Prostate gland (tissue), 2 donors: ENCODE measurements around the gene KLF6. TPM values are rescaled to one million over a fixed set of nuclear protein-coding genes. Genes with fewer than 3 reads are reported as not detected.

ENCODE experiments used
- DNase-seq: peaks from one replicate; pipeline ENCODE4 v3.0.0-alpha.2; 2019; ENCODE audit warnings: low spot score
- H3K27ac ChIP-seq, 2 donors: fragments of 200-600 bp; sonication (generic); 2 replicates each; pipeline ENCODE4 v1.5.1; 2017 to 2019
- H3K27me3 ChIP-seq: fragments of 200-600 bp; sonication (generic); replicated peaks from 2 replicates; pipeline ENCODE4 v1.5.1; 2019; ENCODE audit not compliant: insufficient read depth
- H3K36me3 ChIP-seq, 2 donors: fragments of 200-600 bp; sonication (generic); 1 replicate in 1 of 2; 2 replicates in 1 of 2; pipeline versions ENCODE4 v1.5.1 to v1.8.1; 2017 to 2019
- H3K4me1 ChIP-seq: fragments of 200-600 bp; sonication (generic); replicated peaks from 2 replicates; pipeline ENCODE4 v1.5.1; 2019
- H3K4me3 ChIP-seq, 2 donors: fragments of 200-600 bp; sonication (generic); 2 replicates each; pipeline ENCODE4 v1.5.1; 2017 to 2019
- H3K9me3 ChIP-seq: fragments of 200-600 bp; sonication (generic); 2 replicates; pipeline ENCODE4 v1.5.1; 2017
- POLR2A ChIP-seq: fragments of 450-650 bp; IDR thresholded peaks from one replicate; pipeline ENCODE4 v1.6.1; 2016; ENCODE audit warnings: antibody characterized with exemption, mild to moderate bottlenecking
- POLR2AphosphoS5 ChIP-seq: sonication (generic); formaldehyde crosslinking; IDR thresholded peaks from one replicate; pipeline ENCODE4 v1.6.1; 2017; ENCODE audit warnings: antibody characterized with exemption
- WGBS: methylation state at CpG from one replicate; pipeline ENCODE4 v1.1.5; 2018; 5-methylcytosine and 5-hydroxymethylcytosine counted together
- intact Hi-C: fragments of 100-400 bp; cut with DNase I; formaldehyde crosslinking; loops from one replicate; pipeline ENCODE4 v1.14.2; 2022
- total RNA-seq, 2 donors: library from RNA; depleted of rRNA; stranded (reverse); fragments of >200 nt; gene quantifications; one replicate each; pipeline ENCODE4 v1.1.0, GENCODE V29; 2016
- TF ChIP-seq, protein P1 (sequence below), 4 experiments: fragments of 200-600 bp in 2 of 4; fragments of 450-650 bp in 2 of 4; sonication (generic) in 2 of 4; IDR thresholded peaks; 1 replicate in 3 of 4; 2 replicates in 1 of 4; pipeline ENCODE4 v1.5.1; 2016 to 2019; ENCODE audit warnings: antibody characterized with exemption in 4 of 4, mild to moderate bottlenecking in 2 of 4, moderate library complexity in 2 of 4

Gene KLF6
- total RNA-seq, 2 donors from 2014 or later = 17.5 to 42.3 TPM

DNA sequence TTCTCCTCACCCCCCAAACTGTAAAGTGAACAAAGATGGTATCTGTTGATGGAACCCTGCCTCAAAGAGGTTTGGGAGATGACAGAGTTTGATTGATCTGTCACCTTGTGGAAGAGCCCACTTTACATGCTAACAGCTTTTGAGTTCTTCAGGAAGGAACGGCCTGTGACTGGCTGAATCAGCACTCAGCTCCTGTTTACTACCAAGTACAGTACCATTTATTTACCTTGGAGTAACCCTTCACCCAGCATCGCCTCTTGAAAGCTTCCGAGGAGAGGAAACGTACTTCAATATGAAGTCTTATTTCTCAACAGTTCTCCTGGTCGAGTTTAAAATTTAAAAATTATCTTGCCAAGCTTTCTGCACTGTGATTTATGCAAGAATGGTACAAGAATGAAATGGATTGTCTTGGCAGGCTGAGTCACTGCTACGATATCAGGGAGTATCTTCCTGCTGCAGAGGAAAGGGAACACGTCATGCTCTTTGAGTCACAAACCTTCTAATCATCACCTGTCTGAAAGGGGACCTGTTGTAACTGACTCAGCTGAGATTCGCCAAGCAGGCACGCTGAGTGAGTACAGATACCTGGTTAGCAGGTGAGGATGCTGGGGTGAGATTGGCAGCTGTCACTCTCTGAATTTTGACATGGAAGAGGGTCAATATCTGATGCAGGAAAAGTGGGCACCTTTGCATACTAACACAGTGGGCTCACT lies 30.1 kb downstream of the KLF6 start:
- intact Hi-C loops = no loop called here
- Histone ChIP-seq H3K27me3 (no peaks in the 10 kb centered on the region), H3K4me3 (no peak overlapping the region), H3K9me3 (no peaks in the 10 kb centered on the region), H3K27ac (no peak overlapping the region), H3K4me1 (no peaks in the 10 kb centered on the region), H3K36me3 (no peaks in the 10 kb centered on the region)
- DNase-seq = no peak
- TF ChIP-seq POLR2A (no peak), POLR2AphosphoS5 (peak; percentile 58)
- TF ChIP-seq, protein P1, sequence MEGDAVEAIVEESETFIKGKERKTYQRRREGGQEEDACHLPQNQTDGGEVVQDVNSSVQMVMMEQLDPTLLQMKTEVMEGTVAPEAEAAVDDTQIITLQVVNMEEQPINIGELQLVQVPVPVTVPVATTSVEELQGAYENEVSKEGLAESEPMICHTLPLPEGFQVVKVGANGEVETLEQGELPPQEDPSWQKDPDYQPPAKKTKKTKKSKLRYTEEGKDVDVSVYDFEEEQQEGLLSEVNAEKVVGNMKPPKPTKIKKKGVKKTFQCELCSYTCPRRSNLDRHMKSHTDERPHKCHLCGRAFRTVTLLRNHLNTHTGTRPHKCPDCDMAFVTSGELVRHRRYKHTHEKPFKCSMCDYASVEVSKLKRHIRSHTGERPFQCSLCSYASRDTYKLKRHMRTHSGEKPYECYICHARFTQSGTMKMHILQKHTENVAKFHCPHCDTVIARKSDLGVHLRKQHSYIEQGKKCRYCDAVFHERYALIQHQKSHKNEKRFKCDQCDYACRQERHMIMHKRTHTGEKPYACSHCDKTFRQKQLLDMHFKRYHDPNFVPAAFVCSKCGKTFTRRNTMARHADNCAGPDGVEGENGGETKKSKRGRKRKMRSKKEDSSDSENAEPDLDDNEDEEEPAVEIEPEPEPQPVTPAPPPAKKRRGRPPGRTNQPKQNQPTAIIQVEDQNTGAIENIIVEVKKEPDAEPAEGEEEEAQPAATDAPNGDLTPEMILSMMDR (IDR thresholded peaks at IDR 0.05) = no peak
- 47% methylated on average over 9 of the region's 9 CpGs for WGBS

DNA sequence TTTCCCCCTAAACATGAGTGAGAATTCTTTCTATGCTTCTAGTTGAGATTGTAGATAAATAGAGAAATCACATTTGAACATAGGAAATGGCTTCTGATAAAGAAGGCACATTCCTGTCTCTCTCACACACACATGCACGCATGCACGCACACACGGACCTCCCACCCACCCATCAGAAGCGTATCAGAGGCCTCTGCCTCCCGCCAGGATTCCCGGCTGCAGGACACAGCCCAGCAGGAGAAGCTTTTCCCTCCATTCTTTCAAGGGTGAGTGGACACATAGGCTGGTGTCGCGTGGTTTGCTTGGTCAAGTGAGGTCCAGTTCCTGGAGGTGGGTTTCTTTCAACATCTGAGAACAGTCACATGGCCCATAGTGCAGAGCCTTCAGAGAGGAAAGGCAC lies 34.2 kb downstream of the KLF6 start:
- Histone ChIP-seq H3K4me1 (no peaks in the 10 kb centered on the region), H3K9me3 (no peaks in the 10 kb centered on the region), H3K27me3 (no peaks in the 10 kb centered on the region), H3K27ac (no peak overlapping the region), H3K36me3 (no peaks in the 10 kb centered on the region), H3K4me3 (no peak overlapping the region)
- 93% methylated on average over 8 of the region's 8 CpGs for WGBS
- no peak for DNase-seq
- no peak for TF ChIP-seq POLR2A
- TF ChIP-seq, protein P1 (IDR thresholded peaks at IDR 0.05) = no peak
- TF ChIP-seq POLR2AphosphoS5 = no peak
- intact Hi-C loops = no loop called here

DNA sequence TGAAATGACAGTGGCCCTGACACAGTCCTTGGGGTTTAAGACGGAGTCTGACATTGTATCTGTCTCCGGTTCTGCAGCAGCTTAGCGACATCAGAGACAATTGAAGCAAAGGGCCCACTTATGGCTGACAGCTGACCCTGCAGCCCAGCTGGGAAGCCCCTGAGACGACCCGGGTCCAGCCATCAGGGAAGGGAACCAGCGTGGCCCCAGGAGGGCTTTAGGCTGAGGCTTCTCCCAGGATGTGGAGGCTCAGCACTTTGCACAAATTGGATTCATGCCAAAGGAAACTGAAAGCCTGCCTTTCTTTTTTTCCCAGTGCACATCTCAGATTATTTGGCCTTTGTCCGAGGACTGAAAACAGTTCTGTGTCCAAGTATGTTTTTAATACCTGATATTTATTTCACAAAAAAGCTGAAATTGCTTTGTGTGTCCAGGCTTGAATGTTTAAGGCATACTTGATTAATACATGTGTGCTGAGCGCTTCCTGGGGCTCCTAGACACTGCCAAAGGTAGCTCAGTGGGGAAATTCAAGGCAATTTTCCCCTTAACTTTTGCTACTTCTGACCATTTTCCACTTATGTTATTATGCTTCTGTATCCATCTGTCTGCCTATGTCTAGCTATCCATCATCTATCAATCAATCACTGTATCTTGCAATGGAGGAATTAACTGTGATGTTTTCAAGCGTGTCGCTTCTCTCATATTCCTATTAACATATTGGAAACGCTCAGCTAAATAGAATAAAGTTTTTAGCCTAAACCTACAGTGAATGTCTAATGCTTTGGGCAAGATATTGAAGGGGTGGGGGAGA lies 34.8 kb downstream of the KLF6 start:
- no peak overlapping the region for H3K4me3 ChIP-seq

DNA sequence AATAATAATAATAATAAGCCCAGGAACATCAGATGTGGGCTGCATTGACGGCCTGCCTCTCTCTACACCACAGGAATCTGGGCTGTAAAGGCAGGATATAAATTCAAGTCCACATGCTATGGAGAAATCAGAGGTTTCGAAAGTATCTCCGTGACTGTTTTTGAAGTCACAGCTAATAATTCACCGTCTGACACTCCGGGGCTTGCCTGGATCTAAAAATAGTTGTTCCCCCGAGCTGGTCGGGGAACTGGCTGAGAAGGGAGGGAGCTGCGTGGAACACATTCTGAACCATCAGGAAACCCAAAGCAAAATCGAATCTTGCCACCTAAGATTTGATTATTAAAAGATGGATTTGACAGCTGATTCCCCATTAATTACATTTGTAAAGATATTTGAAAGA lies 35.4 kb downstream of the KLF6 start:
- DNase-seq = peak; percentile 51
- Histone ChIP-seq H3K27ac (peak overlapping the region; percentile 52 to 65), H3K27me3 (no peaks in the 10 kb centered on the region), H3K9me3 (no peaks in the 10 kb centered on the region), H3K4me1 (no peaks in the 10 kb centered on the region), H3K36me3 (no peaks in the 10 kb centered on the region), H3K4me3 (no peak overlapping the region)
- intact Hi-C loops = loop anchor here (5.0 kb wide), 2 partner anchors 33 to 748 kb away; no protein-coding TSS in a partner anchor
- TF ChIP-seq, protein P1 (IDR thresholded peaks at IDR 0.05) = no peak
- TF ChIP-seq POLR2AphosphoS5 = peak; percentile 76
- WGBS = 18% methylated on average over 9 of the region's 9 CpGs

More for the DNA sequence above, 34.8 kb downstream of the KLF6 start:
- TF ChIP-seq POLR2AphosphoS5 (no peak), POLR2A (no peak)
- TF ChIP-seq, protein P1 (IDR thresholded peaks at IDR 0.05) = no peak
- intact Hi-C loops = no loop called here
- DNase-seq = no peak
- Histone ChIP-seq H3K36me3 (no peaks in the 10 kb centered on the region), H3K9me3 (no peaks in the 10 kb centered on the region), H3K27me3 (no peaks in the 10 kb centered on the region), H3K27ac (peak overlapping the region; percentile 52 to 65), H3K4me1 (no peaks in the 10 kb centered on the region)
- WGBS = 60% methylated on average over 11 of the region's 11 CpGs
